ENCODE results near the gene RNF150. TPM values are rescaled to one million over a fixed set of nuclear protein-coding genes. Genes with fewer than 3 reads are reported as not detected.

The RNF150 gene
- total and polyA plus RNA-seq, 12 donors, result 10.8 to 131 (median 93.3) TPM

DNA sequence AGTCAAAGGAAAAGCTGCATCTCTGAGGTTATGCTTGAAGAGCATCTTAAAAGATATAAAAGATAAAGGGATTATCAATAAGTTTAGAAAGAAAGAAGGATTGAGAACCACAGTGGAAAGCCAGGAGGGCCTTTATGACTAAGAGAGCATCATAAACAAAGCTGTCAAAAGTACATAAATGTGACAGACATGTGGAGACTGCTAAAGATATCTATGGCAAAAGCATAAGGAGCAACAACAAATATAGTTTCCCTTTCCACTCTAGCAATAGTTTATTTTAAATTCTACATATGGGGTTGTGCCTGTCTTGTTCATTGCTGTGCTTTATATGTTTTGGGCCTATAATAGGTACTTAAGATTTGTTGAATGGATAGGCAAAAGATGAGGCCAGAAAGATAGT, 97.3 kb downstream of the RNF150 start:
- no peak for ATAC-seq
- Histone ChIP-seq H3K36me3 (no peaks in the 10 kb centered on the region), H3K4me1 (peaks cover 0 to 33% (median 15%) of the 10 kb centered on the region in 9 donors), H3K9me3 (peaks cover 0 to 14% (median 0%) of the 10 kb centered on the region in 11 donors), H3K4me3 (no peak overlapping the region), H3K27ac (no peak overlapping the region), H3K27me3 (no peaks in the 10 kb centered on the region)
- TF ChIP-seq, protein P1, sequence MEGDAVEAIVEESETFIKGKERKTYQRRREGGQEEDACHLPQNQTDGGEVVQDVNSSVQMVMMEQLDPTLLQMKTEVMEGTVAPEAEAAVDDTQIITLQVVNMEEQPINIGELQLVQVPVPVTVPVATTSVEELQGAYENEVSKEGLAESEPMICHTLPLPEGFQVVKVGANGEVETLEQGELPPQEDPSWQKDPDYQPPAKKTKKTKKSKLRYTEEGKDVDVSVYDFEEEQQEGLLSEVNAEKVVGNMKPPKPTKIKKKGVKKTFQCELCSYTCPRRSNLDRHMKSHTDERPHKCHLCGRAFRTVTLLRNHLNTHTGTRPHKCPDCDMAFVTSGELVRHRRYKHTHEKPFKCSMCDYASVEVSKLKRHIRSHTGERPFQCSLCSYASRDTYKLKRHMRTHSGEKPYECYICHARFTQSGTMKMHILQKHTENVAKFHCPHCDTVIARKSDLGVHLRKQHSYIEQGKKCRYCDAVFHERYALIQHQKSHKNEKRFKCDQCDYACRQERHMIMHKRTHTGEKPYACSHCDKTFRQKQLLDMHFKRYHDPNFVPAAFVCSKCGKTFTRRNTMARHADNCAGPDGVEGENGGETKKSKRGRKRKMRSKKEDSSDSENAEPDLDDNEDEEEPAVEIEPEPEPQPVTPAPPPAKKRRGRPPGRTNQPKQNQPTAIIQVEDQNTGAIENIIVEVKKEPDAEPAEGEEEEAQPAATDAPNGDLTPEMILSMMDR (IDR thresholded peaks at IDR 0.05), result no peak
- DNase-seq, result no peak
- intact Hi-C loops (cut with DNase I), result no loop called here

DNA sequence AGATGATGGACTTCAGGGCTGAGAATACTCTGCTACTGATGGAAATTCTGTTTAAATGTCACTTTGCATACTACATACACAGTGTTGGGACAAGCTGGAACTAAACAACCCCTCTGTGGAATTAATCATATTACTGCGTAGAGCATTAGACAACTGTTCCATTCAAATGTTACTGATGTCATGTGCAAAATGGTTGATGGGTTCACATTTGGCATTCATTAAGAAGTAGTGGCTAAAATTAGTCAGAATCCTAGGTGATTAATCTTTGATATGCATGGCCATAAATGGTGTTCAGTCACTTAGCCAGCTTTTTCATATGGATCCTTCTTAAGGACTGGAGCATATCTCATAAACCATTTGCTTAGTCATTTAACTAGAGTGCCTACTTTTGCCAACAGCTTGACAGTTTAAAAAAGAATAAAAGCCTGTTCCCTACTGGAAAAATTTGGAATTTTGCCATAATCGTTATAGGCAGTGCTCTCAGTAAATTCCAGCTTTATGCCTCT, 105.2 kb downstream of the RNF150 start:
- ATAC-seq (peak in 7 of 8 donors; percentile 39 to 73 (median 54)), DNase-seq (no peak)
- H3K4me3 ChIP-seq, result no peak overlapping the region
- WGBS, 2 donors, result 26 to 36% methylated on average over 2 of the region's 2 CpGs
- TF ChIP-seq, protein P1 (IDR thresholded peaks at IDR 0.05), result no peak
- H3K9me3 ChIP-seq, result peaks cover 0 to 4% (median 0%) of the 10 kb centered on the region in 11 donors
- H3K27ac ChIP-seq, result peak overlapping the region in 7 of 10 donors; percentile 36 to 73 (median 61)
- intact Hi-C loops (cut with DNase I), result no loop called here
- H3K36me3 ChIP-seq, result no peaks in the 10 kb centered on the region
- no peaks in the 10 kb centered on the region for H3K27me3 ChIP-seq
- H3K4me1 ChIP-seq, result peaks cover 0 to 31% (median 4%) of the 10 kb centered on the region in 9 donors

DNA sequence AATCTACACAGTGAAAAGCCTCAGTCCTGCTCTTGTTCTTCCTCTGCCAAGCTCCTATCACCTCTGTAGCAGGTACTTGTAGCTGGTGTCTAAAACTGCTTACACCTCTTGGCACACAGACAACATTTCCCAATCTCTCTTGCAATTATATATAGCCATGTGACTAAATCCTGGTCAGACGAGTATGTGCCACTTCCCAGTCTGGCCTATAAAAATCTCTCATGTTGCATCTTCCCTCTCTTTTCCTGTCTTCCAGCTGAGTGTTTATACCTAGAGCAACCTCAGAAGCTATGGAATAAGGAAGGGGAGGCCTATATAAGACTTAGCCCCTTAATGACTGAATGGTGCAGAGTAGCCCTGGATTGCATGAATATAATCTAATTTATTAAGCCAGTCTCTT, 105.8 kb downstream of the RNF150 start:
- no peak overlapping the region for H3K4me3 ChIP-seq
- H3K36me3 ChIP-seq, result no peaks in the 10 kb centered on the region
- H3K4me1 ChIP-seq, result peaks cover 0 to 31% (median 4%) of the 10 kb centered on the region in 9 donors
- DNase-seq (peak in 1 of 2 donors; percentile 53), ATAC-seq (peak; percentile 84 to 97 (median 92))
- 42 to 48% methylated on average over 1 of the region's 1 CpG for WGBS, 2 donors
- peak overlapping the region in 7 of 10 donors; percentile 36 to 73 (median 61) for H3K27ac ChIP-seq
- no peaks in the 10 kb centered on the region for H3K27me3 ChIP-seq
- H3K9me3 ChIP-seq, result no peaks in the 10 kb centered on the region
- TF ChIP-seq, protein P1 (IDR thresholded peaks at IDR 0.05), result no peak
- intact Hi-C loops (cut with DNase I), result no loop called here

DNA sequence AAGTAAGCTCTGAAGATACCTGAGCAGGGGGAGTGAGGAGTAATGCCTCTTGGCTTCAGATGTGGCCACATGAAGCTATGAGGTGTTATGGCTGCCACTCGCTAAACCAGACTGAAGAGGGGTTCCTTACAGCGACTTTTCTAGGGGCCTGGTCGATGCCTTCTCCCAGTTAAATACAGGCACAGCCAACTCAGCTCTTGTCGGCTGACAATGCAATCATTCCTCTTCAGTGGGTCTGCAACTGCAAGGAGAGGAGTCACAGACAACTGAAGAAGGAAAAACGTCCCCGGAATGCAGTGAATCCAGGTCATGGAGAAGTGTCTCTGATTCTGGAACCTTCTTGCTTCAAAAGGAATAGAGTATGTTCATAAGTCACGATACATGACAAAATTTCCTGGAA, 106.4 kb downstream of the RNF150 start:
- TF ChIP-seq, protein P1 (IDR thresholded peaks at IDR 0.05), result no peak
- H3K27ac ChIP-seq, result peak overlapping the region in 6 of 10 donors; percentile 25 to 73 (median 61)
- H3K27me3 ChIP-seq, result no peaks in the 10 kb centered on the region
- H3K36me3 ChIP-seq, result no peaks in the 10 kb centered on the region
- DNase-seq, result no peak
- 51 to 70% methylated on average over 7 of the region's 7 CpGs for WGBS, 2 donors
- H3K4me3 ChIP-seq, result no peak overlapping the region
- intact Hi-C loops (cut with DNase I), result no loop called here
- ATAC-seq, result peak in 4 of 8 donors; percentile 25 to 41 (median 32)
- H3K4me1 ChIP-seq, result peaks cover 0 to 36% (median 6%) of the 10 kb centered on the region in 9 donors
- no peaks in the 10 kb centered on the region for H3K9me3 ChIP-seq

Data from heart right ventricle (tissue), 16 donors.